NCI-H2081 treated with DMSO at 0.1 percent for 48 hours (cell line): Measurements from ENCODE around the gene TPCN2.

Experiments
- DNase-seq: peaks from one replicate; lab custom pipeline; 2025; lab: John Stamatoyannopoulos, UW

Gene TPCN2

GRCh38 chr11:69152733-69153421 lies 104.1 kb downstream of the TPCN2 start:
- DNase-seq = no peak

- no peak for DNase-seq
These were observed 104.9 kb downstream of the TPCN2 start for GRCh38 chr11:69153661-69154060.

DNA sequence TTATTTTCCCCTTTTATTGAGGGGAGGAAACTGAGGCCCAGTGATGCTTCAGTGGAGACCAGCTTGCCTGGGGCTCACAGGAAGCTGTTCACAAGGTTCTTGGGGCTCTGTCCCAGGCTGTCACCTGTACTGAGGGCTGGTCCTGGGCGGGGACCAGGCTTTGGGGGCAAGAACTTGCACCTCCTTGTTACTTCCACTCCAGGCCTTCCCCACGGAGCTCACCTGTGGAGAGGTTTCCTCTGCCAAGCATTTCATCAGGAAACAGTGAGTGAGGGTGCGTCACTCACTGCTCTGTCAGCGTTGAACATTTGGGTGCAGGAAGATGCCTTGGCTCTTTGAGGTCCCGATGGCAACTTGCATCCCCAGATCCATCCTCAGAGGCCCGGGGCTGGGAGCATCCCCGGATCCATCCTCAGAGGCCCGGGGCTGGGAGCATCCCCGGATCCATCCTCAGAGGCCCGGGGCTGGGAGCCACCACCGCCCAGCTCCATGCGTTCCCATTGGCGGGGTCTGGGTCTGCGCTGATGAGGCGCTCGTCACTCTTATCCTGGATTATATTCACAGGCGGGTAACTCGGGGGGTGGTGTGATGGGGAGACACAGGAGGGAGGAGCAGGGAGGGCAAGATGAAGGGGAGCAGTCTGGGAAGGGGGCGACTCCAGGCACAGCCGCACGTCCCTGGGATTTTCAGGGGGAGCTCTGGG lies 105.6 kb downstream of the TPCN2 start:
- DNase-seq = no peak

DNA sequence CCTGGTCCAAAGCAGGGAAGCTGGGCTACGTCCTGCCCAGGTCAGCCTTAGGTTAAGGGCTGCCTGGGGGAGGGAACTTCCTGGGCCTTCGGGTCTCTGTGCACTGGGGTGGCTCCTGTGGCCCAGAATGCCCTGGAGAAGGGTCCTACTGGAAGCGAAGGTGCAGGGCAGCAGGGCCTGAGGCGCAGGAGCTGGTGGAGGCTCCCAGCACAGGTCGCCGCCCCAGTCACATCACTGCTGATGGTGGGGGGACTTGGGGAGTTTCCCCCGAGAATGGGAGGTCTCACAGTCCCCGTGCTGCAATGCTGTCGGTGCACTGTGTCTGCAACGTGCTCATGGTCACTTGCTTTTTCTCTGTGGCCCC lies 106.2 kb downstream of the TPCN2 start:
- no peak for DNase-seq

DNA sequence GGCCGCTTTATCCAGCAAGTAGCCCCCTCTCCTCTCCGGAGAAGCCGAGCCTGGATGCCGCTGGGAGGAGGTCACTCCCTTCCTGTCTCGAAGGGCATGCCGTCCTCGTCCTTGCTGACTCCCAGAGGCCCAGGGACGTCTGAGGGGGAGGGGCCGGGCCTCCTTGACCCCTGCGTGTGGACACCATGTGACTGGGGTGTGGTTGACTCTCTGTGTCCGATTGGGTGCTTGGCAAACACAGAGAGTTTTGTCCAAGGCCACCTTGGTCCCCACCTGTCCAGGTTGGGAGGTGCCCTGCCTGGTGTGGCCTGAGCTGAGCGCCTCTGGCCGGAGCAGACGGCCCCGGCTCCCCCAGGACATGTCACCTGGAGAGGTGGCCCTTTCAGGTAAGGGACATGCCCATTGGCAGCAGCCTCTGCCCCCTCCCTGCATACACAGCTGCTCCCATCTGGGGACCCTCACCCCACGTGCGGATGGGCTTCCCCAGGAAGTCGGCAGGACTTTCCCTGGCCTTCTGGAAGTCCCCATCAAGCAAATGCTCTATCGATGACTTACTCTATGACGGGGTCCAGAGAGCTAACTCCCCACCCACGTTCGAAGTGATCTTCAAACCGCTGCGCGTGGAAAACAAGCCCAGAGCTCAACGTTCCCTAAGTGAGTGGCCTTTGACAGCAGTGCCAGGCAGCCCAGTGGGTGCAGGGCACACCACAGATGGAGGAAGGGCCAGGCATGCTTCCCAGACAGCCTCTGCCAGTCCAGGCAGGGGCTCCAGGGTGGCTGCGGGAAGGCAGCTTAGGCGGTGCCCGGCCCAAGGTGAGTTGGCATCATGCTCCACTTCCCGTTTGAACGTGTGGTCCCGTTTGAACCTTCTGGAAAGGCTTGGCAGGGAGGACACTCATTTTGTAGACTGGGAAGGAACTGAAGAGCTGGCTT lies 106.8 kb downstream of the TPCN2 start, which contains the start of gene SMIM38:
TSS of gene SMIM38 (plus strand) at position 634 of the 933 bp plus-strand sequence. CDS start 1,912 bp downstream, outside the sequence.
- DNase-seq = no peak

DNA sequence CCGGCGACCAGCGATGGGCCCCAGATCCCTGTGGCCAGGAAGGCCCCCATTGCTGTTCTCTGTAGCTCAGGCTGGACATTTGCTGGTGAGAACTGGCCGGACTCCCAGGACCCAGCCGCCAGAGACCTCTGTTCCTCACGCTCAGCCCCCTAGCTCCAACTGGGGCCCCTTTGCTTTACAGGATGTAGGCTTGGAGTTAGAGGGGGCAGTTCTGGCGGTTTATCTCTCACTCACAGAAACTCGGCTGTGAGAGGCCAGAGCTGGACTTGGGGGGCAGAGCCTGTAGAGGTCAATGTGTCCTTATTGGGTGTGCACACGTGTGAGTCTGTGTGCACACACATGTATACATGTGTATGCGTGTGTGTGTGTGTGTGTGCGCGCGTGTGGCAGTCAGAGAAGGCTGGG lies 107.5 kb downstream of the TPCN2 start:
- DNase-seq = no peak

GRCh38 chr11:69156673-69157155 lies 108.0 kb downstream of the TPCN2 start:
- DNase-seq = no peak

GRCh38 chr11:69157156-69157821 lies 108.6 kb downstream of the TPCN2 start:
- no peak for DNase-seq

GRCh38 chr11:69157822-69158231 lies 109.1 kb downstream of the TPCN2 start:
- no peak for DNase-seq

GRCh38 chr11:69158301-69159149 lies 109.8 kb downstream of the TPCN2 start:
- no peak for DNase-seq

DNA sequence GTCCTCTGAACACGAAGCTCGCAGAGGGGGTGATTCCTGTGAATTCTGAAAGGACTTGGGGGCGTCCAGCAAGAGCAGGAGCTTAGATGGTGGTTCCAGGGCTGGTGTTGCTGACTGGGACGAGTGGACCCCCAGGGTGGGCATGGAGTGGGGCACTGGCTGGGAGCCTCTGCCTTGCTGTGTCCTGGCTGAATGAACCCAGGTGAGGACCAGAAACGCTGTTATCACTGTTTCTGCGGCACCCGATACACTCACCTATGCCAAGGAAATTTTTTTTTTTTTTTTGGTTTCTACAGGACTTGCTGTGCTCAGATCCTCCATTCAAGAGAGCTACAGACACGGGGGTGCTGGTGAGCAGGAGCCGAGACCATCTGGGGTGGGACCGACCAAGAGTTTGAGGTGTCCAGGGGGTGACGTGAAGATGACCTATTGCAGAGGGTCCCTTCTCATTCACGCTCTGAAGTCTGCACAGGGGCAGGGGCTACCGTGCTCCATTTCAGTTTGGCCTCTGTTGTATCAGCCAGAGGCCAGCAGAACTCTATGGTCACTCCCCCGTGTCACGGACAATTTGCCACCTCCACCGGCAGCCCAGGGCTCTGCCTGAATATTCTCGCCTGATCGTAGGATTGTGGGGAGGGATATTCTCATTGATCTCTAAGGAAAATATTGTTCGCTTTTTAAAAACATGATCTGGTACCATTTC lies 110.6 kb downstream of the TPCN2 start:
- DNase-seq = no peak

DNA sequence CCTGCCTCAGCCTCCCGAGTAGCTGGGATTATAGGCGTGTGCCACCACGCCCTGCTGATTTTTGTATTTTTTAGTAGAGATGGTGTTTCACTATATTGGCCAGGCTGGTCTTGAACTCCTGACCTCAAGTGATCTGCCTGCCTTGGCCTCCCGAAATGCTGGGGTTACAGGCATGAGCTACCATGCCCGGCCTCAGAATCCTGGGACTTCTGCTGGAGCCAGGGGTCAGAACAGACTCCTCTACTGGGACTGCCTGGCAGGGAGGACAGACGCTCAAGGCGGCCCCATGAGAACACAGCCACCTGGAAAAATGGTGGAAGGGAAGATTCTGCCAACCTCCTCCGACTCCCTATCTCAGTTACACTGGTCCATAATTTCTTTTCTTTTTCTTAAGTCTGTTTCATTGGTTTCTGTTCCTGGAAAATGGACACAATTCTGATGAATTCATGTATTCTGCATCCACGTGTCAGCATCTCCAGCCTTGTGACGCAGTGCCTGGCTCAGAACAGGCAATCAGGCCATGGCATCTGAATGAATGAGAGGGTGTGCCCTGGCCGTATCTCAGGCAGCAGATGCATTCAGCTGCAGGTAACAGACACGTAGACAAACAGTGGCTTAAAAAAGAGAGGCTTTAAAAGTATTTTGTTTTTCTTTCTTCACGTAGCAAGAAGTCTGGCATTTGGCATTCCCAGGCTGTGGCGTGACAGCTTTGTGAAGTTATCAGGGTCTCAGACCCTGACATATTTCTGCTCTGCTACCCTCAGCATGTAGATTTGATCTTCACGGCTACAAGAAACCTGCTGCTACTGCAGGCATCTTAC lies 111.8 kb downstream of the TPCN2 start:
- DNase-seq = no peak

- no peak for DNase-seq
These were observed 112.3 kb downstream of the TPCN2 start for GRCh38 chr11:69161117-69161407.

GRCh38 chr11:69162505-69162904 lies 113.8 kb downstream of the TPCN2 start:
- DNase-seq = no peak

GRCh38 chr11:69163842-69164241 lies 115.1 kb downstream of the TPCN2 start:
- DNase-seq = no peak

- DNase-seq = no peak
These were observed 116.1 kb downstream of the TPCN2 start for GRCh38 chr11:69164824-69165223.

GRCh38 chr11:69165775-69166174 lies 117.0 kb downstream of the TPCN2 start:
- DNase-seq = no peak

- DNase-seq = no peak
These were observed 117.7 kb downstream of the TPCN2 start for GRCh38 chr11:69166218-69167115.
